H1 (cell line): ENCODE results near the gene PPM1F. TPM values are rescaled to one million over a fixed set of nuclear protein-coding genes. Genes with fewer than 3 reads are reported as not detected.
A peak's percentile ranks its signal among the peaks of the same experiment; 100 is the strongest.

Source experiments
- CTCF ChIA-PET: fragments of 300-600 bp; sonication (Branson Sonifier 250); formaldehyde crosslinking; loops from one replicate; lab custom pipeline; 2021; ENCODE audit not compliant: partially characterized antibody; lab: Charles Lee
- POLR2A ChIA-PET: fragments of 300-600 bp; sonication (Branson Sonifier 250); formaldehyde crosslinking; loops from one replicate; lab custom pipeline; 2021; ENCODE audit warnings: inconsistent platforms; ENCODE audit not compliant: partially characterized antibody; lab: Charles Lee
- DNase-seq, 2 experiments: peaks; one replicate each; pipeline versions ENCODE4 v3.0.0 to v3.0.0-alpha.2; 2010 to 2022; ENCODE audit warnings: low spot score in 2 of 2, low read depth in 1 of 2, mixed read lengths in 1 of 2
- FAIRE-seq: peaks from 2 replicates; lab custom pipeline; 2011; peaks lifted over from hg19 to GRCh38; lab: Jason Lieb, UNC
- H2AFZ ChIP-seq: 2 replicates; pipeline ENCODE4 v1.8.1; 2012; ENCODE audit warnings: low read length, inconsistent platforms
- H2AK5ac ChIP-seq: 2 replicates; pipeline ENCODE4 v1.6.1; 2013; ENCODE audit warnings: low read depth, low read length
- H2BK120ac ChIP-seq: replicated peaks from 2 replicates; pipeline ENCODE3; 2013; ENCODE audit warnings: low read depth, low read length, inconsistent platforms
- H2BK12ac ChIP-seq: 2 replicates; pipeline ENCODE4 v1.6.1; 2013; ENCODE audit warnings: low read depth, low read length
- H2BK15ac ChIP-seq: 2 replicates; pipeline ENCODE4 v1.6.1; 2013; ENCODE audit warnings: low read length
- H2BK20ac ChIP-seq: 2 replicates; pipeline ENCODE4 v1.6.1; 2013; ENCODE audit warnings: low read length
- H2BK5ac ChIP-seq: 2 replicates; pipeline ENCODE4 v1.6.1; 2013; ENCODE audit warnings: low read depth, low read length
- H3K14ac ChIP-seq: 2 replicates; pipeline ENCODE4 v1.6.1; 2013; ENCODE audit warnings: inconsistent platforms; ENCODE audit not compliant: insufficient read length
- H3K18ac ChIP-seq: 2 replicates; pipeline ENCODE4 v1.6.1; 2013; ENCODE audit warnings: low read length; ENCODE audit errors: extremely low read depth
- H3K23ac ChIP-seq: 2 replicates; pipeline ENCODE4 v1.6.1; 2013; ENCODE audit warnings: inconsistent platforms; ENCODE audit not compliant: insufficient read length
- H3K23me2 ChIP-seq: 2 replicates; pipeline ENCODE4 v1.6.1; 2013; ENCODE audit warnings: low read depth, low read length
- H3K27ac ChIP-seq: 2 replicates; pipeline ENCODE4 v1.6.1; 2011; ENCODE audit warnings: low read depth, low read length, inconsistent platforms
- H3K27me3 ChIP-seq, 4 experiments: replicated peaks in 1 of 4; 1 replicate in 1 of 4; 2 replicates in 3 of 4; pipeline versions ENCODE4 v1.6.1 to v1.8.1; 2011 to 2013; ENCODE audit warnings: low read length in 3 of 4, mild to moderate bottlenecking in 3 of 4, inconsistent platforms in 2 of 4, mixed read lengths in 2 of 4, moderate library complexity in 1 of 4; ENCODE audit not compliant: control insufficient read depth in 3 of 4, insufficient read depth in 3 of 4; ENCODE audit errors: extremely low read depth in 1 of 4
- H3K36me3 ChIP-seq, 4 experiments: 2 replicates each; pipeline versions ENCODE4 v1.6.1 to v1.8.1; 2011 to 2013; ENCODE audit warnings: mild to moderate bottlenecking in 4 of 4, low read length in 3 of 4, moderate library complexity in 2 of 4, control low read depth in 1 of 4, inconsistent platforms in 1 of 4; ENCODE audit not compliant: insufficient read depth in 4 of 4, control insufficient read depth in 2 of 4
- H3K4ac ChIP-seq: replicated peaks from 2 replicates; pipeline ENCODE3; 2013; ENCODE audit warnings: low read length, low read depth, mixed read lengths, inconsistent platforms; ENCODE audit not compliant: insufficient read length
- H3K4me1 ChIP-seq, 4 experiments: replicated peaks in 1 of 4; 1 replicate in 1 of 4; 2 replicates in 3 of 4; pipeline versions ENCODE4 v1.6.1 to v1.8.1; 2011 to 2013; ENCODE audit warnings: low read length in 3 of 4, inconsistent platforms in 2 of 4, mixed read lengths in 1 of 4; ENCODE audit not compliant: insufficient read depth in 4 of 4, control insufficient read depth in 3 of 4
- H3K4me2 ChIP-seq, 2 experiments: 2 replicates each; pipeline versions ENCODE4 v1.6.1 to v1.8.1; 2011 to 2013; ENCODE audit warnings: low read depth in 2 of 2, low read length in 2 of 2, control low read depth in 1 of 2, inconsistent platforms in 1 of 2, mild to moderate bottlenecking in 1 of 2; ENCODE audit not compliant: insufficient read depth in 1 of 2
- H3K4me3 ChIP-seq, 4 experiments: fragments of 200-600, 300-600 bp in 1 of 4; sonication (generic), shearing (Covaris generic), sonication (Bioruptor Twin) in 1 of 4; 2 replicates each; pipeline versions ENCODE4 v1.5.1 to v1.8.1; 2011 to 2016; ENCODE audit warnings: low read length in 4 of 4, low read depth in 3 of 4, control low read depth in 2 of 4, inconsistent platforms in 2 of 4, mild to moderate bottlenecking in 2 of 4, mixed read lengths in 1 of 4, moderate library complexity in 1 of 4; ENCODE audit not compliant: insufficient read depth in 2 of 4; ENCODE audit errors: extremely low read depth in 1 of 4
- H3K56ac ChIP-seq: replicated peaks from 2 replicates; pipeline ENCODE3; 2013; ENCODE audit warnings: low read depth, mild to moderate bottlenecking, mixed read lengths, low read length, inconsistent platforms; ENCODE audit not compliant: insufficient read length
- H3K79me1 ChIP-seq: 2 replicates; pipeline ENCODE4 v1.6.1; 2013; ENCODE audit warnings: low read depth, low read length, control low read depth
- H3K79me2 ChIP-seq, 2 experiments: 2 replicates each; pipeline versions ENCODE4 v1.6.1 to v1.8.1; 2012 to 2013; ENCODE audit warnings: low read length in 2 of 2, mild to moderate bottlenecking in 2 of 2, inconsistent platforms in 1 of 2; ENCODE audit not compliant: insufficient read depth in 2 of 2, control insufficient read depth in 1 of 2
- H3K9ac ChIP-seq, 4 experiments: replicated peaks in 1 of 4; 1 replicate in 1 of 4; 2 replicates in 3 of 4; pipeline versions ENCODE4 v1.6.1 to v1.8.1; 2011 to 2013; ENCODE audit warnings: low read depth in 3 of 4, low read length in 3 of 4, control low read depth in 2 of 4, mild to moderate bottlenecking in 2 of 4, moderate library complexity in 2 of 4, inconsistent platforms in 1 of 4; ENCODE audit errors: extremely low read depth in 1 of 4
- H3K9me3 ChIP-seq, 2 experiments: 2 replicates each; pipeline versions ENCODE4 v1.6.1 to v1.8.1; 2012 to 2013; ENCODE audit warnings: mild to moderate bottlenecking in 2 of 2, moderate library complexity in 2 of 2, control low read depth in 1 of 2, inconsistent platforms in 1 of 2, low read depth in 1 of 2, low read length in 1 of 2, mixed read lengths in 1 of 2; ENCODE audit not compliant: insufficient read depth in 2 of 2
- H4K20me1 ChIP-seq, 2 experiments: replicated peaks in 1 of 2; 2 replicates each; pipeline versions ENCODE3 to v1.8.1; 2011 to 2013; ENCODE audit warnings: inconsistent platforms in 2 of 2, low read length in 2 of 2, mild to moderate bottlenecking in 1 of 2; ENCODE audit not compliant: insufficient read depth in 2 of 2, control insufficient read depth in 1 of 2
- H4K5ac ChIP-seq: 2 replicates; pipeline ENCODE4 v1.6.1; 2013; ENCODE audit warnings: low read length, low read depth, mixed read lengths, inconsistent platforms; ENCODE audit not compliant: insufficient read length
- H4K8ac ChIP-seq: 2 replicates; pipeline ENCODE4 v1.8.0; 2013; ENCODE audit warnings: mild to moderate bottlenecking, moderate library complexity, low read length, inconsistent platforms; ENCODE audit not compliant: insufficient read depth; ENCODE audit errors: extremely low read depth
- H4K91ac ChIP-seq: replicated peaks from 2 replicates; pipeline ENCODE3; 2013; ENCODE audit warnings: low read length, mixed read lengths, inconsistent platforms; ENCODE audit not compliant: insufficient read length
- EGR1 ChIP-seq: IDR thresholded peaks from 2 replicates; pipeline ENCODE4 v1.6.1; 2011; ENCODE audit warnings: low read depth, low read length, borderline replicate concordance
- GABPA ChIP-seq: IDR thresholded peaks from 2 replicates; pipeline ENCODE4 v1.6.1; 2011; ENCODE audit warnings: mild to moderate bottlenecking, low read length, moderate library complexity, borderline replicate concordance; ENCODE audit not compliant: insufficient read depth
- PHF8 ChIP-seq: fragments of 200-600 bp; sonication (generic); conservative IDR thresholded peaks from 2 replicates; pipeline ENCODE4 v1.7.1; 2012; ENCODE audit warnings: low read depth, mild to moderate bottlenecking, inconsistent platforms, low read length, moderate library complexity
- POU5F1 ChIP-seq: IDR thresholded peaks from 2 replicates; pipeline ENCODE4 v1.6.1; 2011; ENCODE audit warnings: low read depth, mild to moderate bottlenecking, low read length, moderate library complexity
- RNF2 ChIP-seq: fragments of 200-900, 300-1000 bp; sonication (generic); IDR thresholded peaks from 2 replicates; pipeline ENCODE4 v1.7.1; 2016; ENCODE audit warnings: borderline replicate concordance, low read depth, mild to moderate bottlenecking, antibody characterized with exemption, low read length; ENCODE audit not compliant: poor library complexity, severe bottlenecking; ENCODE audit errors: missing control alignments
- SP2 ChIP-seq: IDR thresholded peaks from 2 replicates; pipeline ENCODE4 v1.6.1; 2012; ENCODE audit warnings: mild to moderate bottlenecking, low read length, inconsistent platforms
- TEAD4 ChIP-seq: IDR thresholded peaks from 2 replicates; pipeline ENCODE4 v1.6.1; 2012; ENCODE audit warnings: low read depth, low read length, inconsistent platforms, mixed read lengths
- WGBS, 2 experiments: shearing (Covaris generic) in 1 of 2; methylation state at CpG; one replicate each; pipeline versions ENCODE4 v1.1.6 to v1.1.7; 2013 to 2015; ENCODE audit warnings: low lambda C conversion rate in 2 of 2, mixed read lengths in 2 of 2, inconsistent platforms in 1 of 2, low coverage in 1 of 2, missing lambda C conversion rate in 1 of 2; ENCODE audit not compliant: insufficient replicate concordance in 2 of 2, insufficient coverage in 1 of 2, insufficient read length in 1 of 2; ENCODE audit errors: extremely low coverage in 1 of 2, missing lambda C conversion rate in 1 of 2; 5-methylcytosine and 5-hydroxymethylcytosine counted together
- polyA plus RNA-seq, 7 experiments: library from polyadenylated mRNA; depleted of rRNA in 3 of 7; stranded (reverse) in 5 of 7; unstranded in 2 of 7; fragments of >200 nt in 5 of 7; fragments of 200-250 nt in 2 of 7; gene quantifications; 1 replicate in 5 of 7; 2 replicates in 1 of 7; 4 replicates in 1 of 7; pipeline versions ENCODE4 v1.2.1 to v1.2.3, GENCODE V29; 2011 to 2013; ENCODE audit warnings: missing spikeins in 2 of 7, mixed read lengths in 2 of 7
- total RNA-seq: library from RNA; stranded (reverse); fragmentation: NEBNext Ultra II Directional; extraction: Animal tissue kit (Norgen Biotek cat#: 25700); gene quantifications from 2 replicates; pipeline ENCODE4 v1.2.1, GENCODE V29; 2021
- TF ChIP-seq, protein P1 (sequence below): IDR thresholded peaks from 2 replicates; pipeline ENCODE4 v1.6.1; 2012; ENCODE audit warnings: low read length, inconsistent platforms
- TF ChIP-seq, protein P2 (sequence below): IDR thresholded peaks from 2 replicates; pipeline ENCODE4 v1.6.1; 2012; ENCODE audit warnings: inconsistent platforms

PPM1F gene
- total and polyA plus RNA-seq, 2 of the 8 experiments (the other 6 are each of a cell fraction or from before 2014, with no cell fraction given) = 12.4 to 22.8 TPM

DNA sequence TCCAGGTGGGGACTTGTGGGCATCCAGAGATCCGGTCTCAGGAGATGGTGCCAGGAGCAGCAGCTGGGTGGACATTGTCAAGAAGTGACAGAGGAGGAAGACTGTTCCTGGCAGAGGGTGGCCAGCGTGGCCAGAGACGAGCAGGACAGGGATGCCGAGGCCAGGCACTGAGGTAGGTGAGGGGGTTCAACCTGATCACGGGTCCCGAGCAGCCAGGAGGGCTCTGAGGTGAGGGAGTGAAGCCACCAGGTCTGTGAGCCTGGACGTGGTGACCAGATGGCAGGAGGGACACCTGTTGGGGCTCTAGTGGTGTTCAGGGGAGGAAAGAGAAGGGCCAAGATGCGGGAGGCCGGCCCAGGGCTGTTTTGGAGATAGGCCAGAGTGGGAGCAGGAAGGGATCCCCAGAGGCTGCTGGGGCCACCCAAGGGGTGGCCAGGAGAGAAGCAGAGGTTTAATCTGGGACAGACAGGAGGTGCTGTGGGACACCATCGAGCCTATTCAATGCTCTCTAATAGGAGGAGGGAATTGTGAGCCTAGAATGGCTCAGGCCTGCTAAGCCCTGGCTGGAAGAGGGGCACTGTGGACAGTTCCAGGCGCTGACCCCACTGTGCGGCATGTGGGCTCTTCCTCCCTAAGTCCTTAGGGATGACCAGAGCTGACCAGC is 6.3 kb downstream of the PPM1F start:
- H4K20me1 ChIP-seq = peaks cover 2 to 8% of the 10 kb centered on the region in 2 experiments
- no peak overlapping the region for H2BK120ac ChIP-seq
- no peak overlapping the region for H3K14ac ChIP-seq
- peaks cover 0 to 11% (median 6%) of the 10 kb centered on the region in 4 experiments; a peak in 5 of 7 replicates for H3K4me1 ChIP-seq
- H2BK5ac ChIP-seq = no peak overlapping the region
- no peak overlapping the region for H3K23ac ChIP-seq
- no peak overlapping the region; the same call in 1 of the 2 replicates for H4K8ac ChIP-seq
- H3K4me3 ChIP-seq = no peak overlapping the region
- H3K4ac ChIP-seq = no peak overlapping the region
- DNase-seq = no peak
- H3K4me2 ChIP-seq = no peak overlapping the region
- ChIA-PET POLR2A (no interaction called here), CTCF (interaction anchor here (0.6 to 8.0 kb wide), 10 partner anchors 8 to 1558 kb away, joined by 3 to 60 read pairs (median 4); no protein-coding TSS in a partner anchor)
- no peak overlapping the region for H3K56ac ChIP-seq
- H3K27me3 ChIP-seq = peaks cover 0 to 6% (median 2%) of the 10 kb centered on the region in 4 experiments; a peak in 2 of 7 replicates
- no peak overlapping the region for H2BK12ac ChIP-seq
- no peak overlapping the region for H3K9ac ChIP-seq
- H2AK5ac ChIP-seq = no peak overlapping the region
- no peaks in the 10 kb centered on the region for H3K23me2 ChIP-seq
- peak overlapping the region; percentile 95; the same call in 1 of the 2 replicates for H2BK15ac ChIP-seq
- H3K27ac ChIP-seq = no peak overlapping the region
- no peak overlapping the region for H3K18ac ChIP-seq
- H4K5ac ChIP-seq = no peak overlapping the region
- no peaks in the 10 kb centered on the region for H3K79me2 ChIP-seq
- H4K91ac ChIP-seq = no peak overlapping the region
- WGBS, 2 experiments = 88% methylated on average over 10 of the region's 12 CpGs; no CpG with 5 or more reads in 1 of the 2 experiments
- H3K9me3 ChIP-seq = no peaks in the 10 kb centered on the region
- FAIRE-seq = no peak
- H3K79me1 ChIP-seq = no peaks in the 10 kb centered on the region; the same call in 1 of the 2 replicates
- no peak overlapping the region for H2BK20ac ChIP-seq
- no peaks in the 10 kb centered on the region for H3K36me3 ChIP-seq
- no peak overlapping the region for H2AFZ ChIP-seq
- TF ChIP-seq PHF8 (no peak), GABPA (no peak), EGR1 (no peak), POU5F1 (no peak), TEAD4 (no peak), SP2 (no peak), RNF2 (no peak)
- TF ChIP-seq, protein P1, sequence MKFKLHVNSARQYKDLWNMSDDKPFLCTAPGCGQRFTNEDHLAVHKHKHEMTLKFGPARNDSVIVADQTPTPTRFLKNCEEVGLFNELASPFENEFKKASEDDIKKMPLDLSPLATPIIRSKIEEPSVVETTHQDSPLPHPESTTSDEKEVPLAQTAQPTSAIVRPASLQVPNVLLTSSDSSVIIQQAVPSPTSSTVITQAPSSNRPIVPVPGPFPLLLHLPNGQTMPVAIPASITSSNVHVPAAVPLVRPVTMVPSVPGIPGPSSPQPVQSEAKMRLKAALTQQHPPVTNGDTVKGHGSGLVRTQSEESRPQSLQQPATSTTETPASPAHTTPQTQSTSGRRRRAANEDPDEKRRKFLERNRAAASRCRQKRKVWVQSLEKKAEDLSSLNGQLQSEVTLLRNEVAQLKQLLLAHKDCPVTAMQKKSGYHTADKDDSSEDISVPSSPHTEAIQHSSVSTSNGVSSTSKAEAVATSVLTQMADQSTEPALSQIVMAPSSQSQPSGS = no peak
- TF ChIP-seq, protein P2, sequence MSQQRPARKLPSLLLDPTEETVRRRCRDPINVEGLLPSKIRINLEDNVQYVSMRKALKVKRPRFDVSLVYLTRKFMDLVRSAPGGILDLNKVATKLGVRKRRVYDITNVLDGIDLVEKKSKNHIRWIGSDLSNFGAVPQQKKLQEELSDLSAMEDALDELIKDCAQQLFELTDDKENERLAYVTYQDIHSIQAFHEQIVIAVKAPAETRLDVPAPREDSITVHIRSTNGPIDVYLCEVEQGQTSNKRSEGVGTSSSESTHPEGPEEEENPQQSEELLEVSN = no peak
